Loucy (cell line): ENCODE data around the gene ACVR2A.

ENCODE experiments used
- H2AFZ ChIP-seq: fragments of 200-600 bp; sonication (generic); 2 replicates; pipeline ENCODE4 v1.6.0; 2016; ENCODE audit warnings: antibody characterized with exemption, mild to moderate bottlenecking, low read length, moderate library complexity
- H3F3A ChIP-seq: fragments of 200-600 bp; 2 replicates; pipeline ENCODE4 v1.6.0; 2016; ENCODE audit warnings: antibody characterized with exemption, low read depth, mild to moderate bottlenecking
- H3K27me3 ChIP-seq: fragments of 200-600 bp; sonication (generic); 2 replicates; pipeline ENCODE4 v1.6.1; 2014; ENCODE audit warnings: low read length, mild to moderate bottlenecking; ENCODE audit not compliant: insufficient read depth, poor library complexity, severe bottlenecking
- H3K36me3 ChIP-seq: fragments of 200-600 bp; sonication (generic); 2 replicates; pipeline ENCODE4 v1.6.1; 2016; ENCODE audit warnings: low read length; ENCODE audit not compliant: insufficient read depth
- H3K4me1 ChIP-seq: fragments of 200-600 bp; sonication (generic); 2 replicates; pipeline ENCODE4 v1.5.1; 2014; ENCODE audit warnings: low read length, mild to moderate bottlenecking; ENCODE audit not compliant: insufficient read depth, poor library complexity, severe bottlenecking
- H3K4me2 ChIP-seq: fragments of 200-600 bp; sonication (generic); 2 replicates; pipeline ENCODE4 v1.6.0; 2014; ENCODE audit warnings: antibody characterized with exemption, low read length, low read depth, mild to moderate bottlenecking; ENCODE audit not compliant: poor library complexity, severe bottlenecking
- H3K4me3 ChIP-seq: fragments of 200-600 bp; sonication (generic); 2 replicates; pipeline ENCODE4 v1.5.1; 2014; ENCODE audit warnings: low read length, mild to moderate bottlenecking, mixed read lengths; ENCODE audit not compliant: poor library complexity, severe bottlenecking
- H3K79me2 ChIP-seq: fragments of 200-600 bp; sonication (generic); 2 replicates; pipeline ENCODE4 v1.6.1; 2014; ENCODE audit warnings: low read length; ENCODE audit not compliant: insufficient read depth
- H3K9ac ChIP-seq: fragments of 200-600 bp; sonication (generic); 2 replicates; pipeline ENCODE4 v1.6.0; 2014; ENCODE audit warnings: mild to moderate bottlenecking, low read depth, low read length, moderate library complexity; ENCODE audit not compliant: poor library complexity, severe bottlenecking
- H3K9me2 ChIP-seq: fragments of 200-600 bp; sonication (generic); replicated peaks from 2 replicates; pipeline ENCODE4 v1.6.1; 2016; ENCODE audit warnings: low read depth, low read length, mixed read lengths
- H3K9me3 ChIP-seq: fragments of 200-600 bp; sonication (generic); 2 replicates; pipeline ENCODE4 v1.6.1; 2014; ENCODE audit warnings: mild to moderate bottlenecking, antibody characterized with exemption, low read length, low read depth; ENCODE audit not compliant: insufficient read depth
- H4K20me1 ChIP-seq: fragments of 200-600 bp; sonication (generic); 2 replicates; pipeline ENCODE4 v1.6.0; 2014; ENCODE audit warnings: antibody characterized with exemption, low read length, mild to moderate bottlenecking; ENCODE audit not compliant: insufficient read depth, poor library complexity, severe bottlenecking
- EZH2phosphoT487 ChIP-seq: fragments of 200-600 bp; IDR thresholded peaks from 2 replicates; pipeline ENCODE4 v1.6.1; 2018; ENCODE audit warnings: antibody characterized with exemption, mild to moderate bottlenecking, moderate library complexity, borderline replicate concordance
- TF ChIP-seq, protein P1 (sequence below): fragments of 200-600 bp; sonication (generic); conservative IDR thresholded peaks from 2 replicates; pipeline ENCODE4 v1.5.1; 2014; ENCODE audit warnings: mild to moderate bottlenecking, antibody characterized with exemption, low read length

Gene ACVR2A

DNA sequence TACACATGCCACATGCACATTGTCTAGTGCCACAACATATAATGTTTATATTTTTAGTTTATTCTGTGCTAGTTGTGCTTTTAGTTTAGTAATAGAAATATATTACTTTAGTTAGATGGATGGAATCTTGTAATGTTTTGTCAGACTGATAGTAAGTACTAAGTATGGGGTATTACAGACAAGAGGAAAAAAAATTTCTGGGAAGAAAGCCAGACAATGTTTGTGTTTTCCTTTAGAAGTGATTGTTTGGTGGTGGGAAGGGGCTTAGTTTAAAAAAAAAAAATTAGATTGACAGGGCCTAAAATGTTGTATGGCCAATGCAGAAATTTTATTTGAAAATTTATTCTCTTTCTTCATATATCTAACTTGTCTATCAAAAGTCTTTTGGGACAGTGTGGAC lies 37.8 kb downstream of the ACVR2A start:
- Histone ChIP-seq H3K79me2 (no peaks in the 10 kb centered on the region), H3K9me2 (no peaks in the 10 kb centered on the region), H2AFZ (no peak overlapping the region), H3K9ac (no peak overlapping the region), H3F3A (no peaks in the 10 kb centered on the region), H3K9me3 (no peaks in the 10 kb centered on the region), H3K4me2 (no peak overlapping the region), H3K4me3 (no peak overlapping the region), H3K36me3 (no peaks in the 10 kb centered on the region), H4K20me1 (no peaks in the 10 kb centered on the region), H3K4me1 (no peaks in the 10 kb centered on the region), H3K27me3 (no peaks in the 10 kb centered on the region)
- TF ChIP-seq, protein P1, sequence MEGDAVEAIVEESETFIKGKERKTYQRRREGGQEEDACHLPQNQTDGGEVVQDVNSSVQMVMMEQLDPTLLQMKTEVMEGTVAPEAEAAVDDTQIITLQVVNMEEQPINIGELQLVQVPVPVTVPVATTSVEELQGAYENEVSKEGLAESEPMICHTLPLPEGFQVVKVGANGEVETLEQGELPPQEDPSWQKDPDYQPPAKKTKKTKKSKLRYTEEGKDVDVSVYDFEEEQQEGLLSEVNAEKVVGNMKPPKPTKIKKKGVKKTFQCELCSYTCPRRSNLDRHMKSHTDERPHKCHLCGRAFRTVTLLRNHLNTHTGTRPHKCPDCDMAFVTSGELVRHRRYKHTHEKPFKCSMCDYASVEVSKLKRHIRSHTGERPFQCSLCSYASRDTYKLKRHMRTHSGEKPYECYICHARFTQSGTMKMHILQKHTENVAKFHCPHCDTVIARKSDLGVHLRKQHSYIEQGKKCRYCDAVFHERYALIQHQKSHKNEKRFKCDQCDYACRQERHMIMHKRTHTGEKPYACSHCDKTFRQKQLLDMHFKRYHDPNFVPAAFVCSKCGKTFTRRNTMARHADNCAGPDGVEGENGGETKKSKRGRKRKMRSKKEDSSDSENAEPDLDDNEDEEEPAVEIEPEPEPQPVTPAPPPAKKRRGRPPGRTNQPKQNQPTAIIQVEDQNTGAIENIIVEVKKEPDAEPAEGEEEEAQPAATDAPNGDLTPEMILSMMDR: no peak
- no peak for TF ChIP-seq EZH2phosphoT487

DNA sequence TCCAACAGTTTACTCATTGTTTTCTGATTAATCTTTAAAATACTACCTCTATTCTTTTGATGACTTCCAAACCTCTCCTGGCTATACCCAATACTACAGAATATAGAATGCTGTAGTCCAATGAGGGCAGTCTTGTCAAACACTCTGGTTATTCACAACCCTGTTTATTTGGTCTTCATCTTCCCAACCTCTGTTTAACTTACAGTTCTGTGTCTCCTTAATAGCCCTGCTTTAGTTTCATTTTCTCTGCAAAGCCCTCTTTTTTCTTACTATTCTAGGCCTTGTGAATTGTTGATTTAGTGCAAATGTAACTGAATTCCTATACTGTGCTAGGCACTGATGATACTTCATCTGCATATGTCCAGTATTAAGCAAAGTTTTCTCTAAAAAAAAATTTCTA lies 40.0 kb downstream of the ACVR2A start:
- H3K79me2 ChIP-seq: no peaks in the 10 kb centered on the region
- TF ChIP-seq, protein P1: no peak
- TF ChIP-seq EZH2phosphoT487: no peak
- H3K4me1 ChIP-seq: no peaks in the 10 kb centered on the region
- H4K20me1 ChIP-seq: no peaks in the 10 kb centered on the region
- no peak overlapping the region for H3K4me2 ChIP-seq
- no peaks in the 10 kb centered on the region for H3K9me3 ChIP-seq
- no peaks in the 10 kb centered on the region for H3F3A ChIP-seq
- H3K27me3 ChIP-seq: no peaks in the 10 kb centered on the region
- no peak overlapping the region for H2AFZ ChIP-seq
- no peaks in the 10 kb centered on the region for H3K36me3 ChIP-seq
- no peaks in the 10 kb centered on the region for H3K9me2 ChIP-seq
- H3K9ac ChIP-seq: no peak overlapping the region
- H3K4me3 ChIP-seq: no peak overlapping the region

DNA sequence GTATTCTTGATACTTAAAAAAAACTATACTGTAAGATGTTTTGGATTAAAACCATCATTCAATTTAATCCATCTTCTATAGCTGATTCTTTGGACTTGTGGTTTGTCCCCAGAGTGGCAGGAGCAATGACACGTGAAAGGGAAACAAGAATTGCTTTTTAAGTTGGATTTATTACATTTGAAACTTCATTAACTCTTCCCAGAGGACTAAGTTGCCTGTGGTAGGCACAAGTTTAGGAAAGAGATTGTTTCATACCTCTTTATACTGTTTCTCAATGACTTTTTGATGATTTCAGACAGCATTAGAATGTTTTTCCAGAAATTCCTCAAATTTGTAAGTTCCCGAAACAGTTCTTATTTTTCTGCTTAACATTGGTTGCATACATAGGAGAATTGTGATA lies 41.3 kb downstream of the ACVR2A start:
- Histone ChIP-seq H3K36me3 (no peaks in the 10 kb centered on the region), H3K4me3 (no peak overlapping the region), H2AFZ (no peak overlapping the region), H3K9me2 (no peaks in the 10 kb centered on the region), H3K27me3 (no peaks in the 10 kb centered on the region), H3K9me3 (no peaks in the 10 kb centered on the region), H3K79me2 (no peaks in the 10 kb centered on the region), H3F3A (no peaks in the 10 kb centered on the region), H3K9ac (no peak overlapping the region), H3K4me1 (no peaks in the 10 kb centered on the region), H3K4me2 (no peak overlapping the region), H4K20me1 (no peaks in the 10 kb centered on the region)
- TF ChIP-seq EZH2phosphoT487: no peak
- TF ChIP-seq, protein P1: no peak
